Mucosa of rectum (tissue), 2 donors: ENCODE results near the gene RELT.
A peak's percentile ranks its signal among the peaks of the same experiment; 100 is the strongest.

Experiments used
- H3K27ac ChIP-seq, 2 donors: one replicate each; pipeline ENCODE4 v1.7.0; 2013; ENCODE audit warnings: inconsistent platforms in 2 of 2, low read depth in 2 of 2, low read length in 2 of 2
- H3K27me3 ChIP-seq, 2 donors: one replicate each; pipeline ENCODE4 v1.7.0; 2013; ENCODE audit warnings: low read length in 2 of 2; ENCODE audit not compliant: control insufficient read depth in 2 of 2, insufficient read depth in 2 of 2
- H3K36me3 ChIP-seq, 2 donors: one replicate each; pipeline ENCODE4 v1.7.0; 2013; ENCODE audit warnings: low read length in 2 of 2; ENCODE audit not compliant: control insufficient read depth in 2 of 2, insufficient read depth in 2 of 2
- H3K4me1 ChIP-seq, 2 donors: one replicate each; pipeline ENCODE4 v1.7.0; 2013; ENCODE audit warnings: low read length in 2 of 2, mild to moderate bottlenecking in 1 of 2; ENCODE audit not compliant: control insufficient read depth in 2 of 2, insufficient read depth in 2 of 2
- H3K4me3 ChIP-seq, 2 donors: one replicate each; pipeline ENCODE4 v1.7.0; 2013; ENCODE audit warnings: low read length in 2 of 2
- H3K9ac ChIP-seq, 2 donors: one replicate each; pipeline ENCODE4 v1.7.0; 2013; ENCODE audit warnings: low read length in 2 of 2, low read depth in 1 of 2, mild to moderate bottlenecking in 1 of 2
- H3K9me3 ChIP-seq, 2 donors: one replicate each; pipeline ENCODE4 v1.7.0; 2013; ENCODE audit warnings: low read length in 2 of 2; ENCODE audit not compliant: control insufficient read depth in 2 of 2
- donor health status: healthy.
- donor health status: Normal muscosa, but diverticular disease.

The RELT gene

GRCh38 chr11:73383249-73384124, 7.3 kb downstream of the RELT start:
- Histone ChIP-seq H3K27me3 (no peaks in the 10 kb centered on the region), H3K4me3 (no peak overlapping the region), H3K9me3 (no peaks in the 10 kb centered on the region), H3K36me3 (no peaks in the 10 kb centered on the region), H3K9ac (no peak overlapping the region), H3K4me1 (peaks cover 19 to 34% of the 10 kb centered on the region in 2 donors), H3K27ac (peak overlapping the region; percentile 9 to 79)

DNA sequence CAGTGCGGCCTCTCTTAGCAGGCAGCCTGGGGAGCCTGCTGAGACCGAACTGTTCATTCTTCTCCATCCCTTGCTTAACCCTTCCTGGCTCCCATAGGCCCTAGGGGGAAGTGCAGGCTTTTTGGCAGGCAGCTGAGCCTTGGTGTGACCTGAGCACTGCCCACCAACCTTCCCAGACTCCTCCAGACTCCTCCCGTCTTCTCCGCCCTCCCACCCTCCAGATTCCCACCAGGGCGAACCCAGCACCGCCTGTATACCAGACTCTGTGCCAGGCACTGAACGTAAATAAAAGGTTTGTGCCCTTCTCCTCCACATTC, 7.9 kb downstream of the RELT start:
- Histone ChIP-seq H3K27ac (peak overlapping the region in 1 of 2 donors; percentile 79), H3K27me3 (no peaks in the 10 kb centered on the region), H3K9ac (peak overlapping the region in 1 of 2 donors; percentile 2), H3K4me1 (peaks cover 19 to 28% of the 10 kb centered on the region in 2 donors), H3K4me3 (no peak overlapping the region), H3K36me3 (no peaks in the 10 kb centered on the region), H3K9me3 (no peaks in the 10 kb centered on the region)

- Histone ChIP-seq H3K9ac (peak overlapping the region in 1 of 2 donors; percentile 2), H3K4me3 (no peak overlapping the region), H3K27ac (peak overlapping the region; percentile 54 to 79)
Measured at GRCh38 chr11:73384531-73384871, 8.3 kb downstream of the RELT start.

GRCh38 chr11:73384872-73385689, 8.9 kb downstream of the RELT start:
- H3K27me3 ChIP-seq = no peaks in the 10 kb centered on the region
- no peak overlapping the region for H3K4me3 ChIP-seq
- H3K9ac ChIP-seq = no peak overlapping the region
- peaks cover 14 to 21% of the 10 kb centered on the region in 2 donors for H3K4me1 ChIP-seq
- no peaks in the 10 kb centered on the region for H3K9me3 ChIP-seq
- peak overlapping the region; percentile 54 to 79 for H3K27ac ChIP-seq
- H3K36me3 ChIP-seq = no peaks in the 10 kb centered on the region

More at GRCh38 chr11:73384531-73384871, 8.3 kb downstream of the RELT start:
- Histone ChIP-seq H3K9me3 (no peaks in the 10 kb centered on the region), H3K36me3 (no peaks in the 10 kb centered on the region), H3K27me3 (no peaks in the 10 kb centered on the region), H3K4me1 (peaks cover 16 to 25% of the 10 kb centered on the region in 2 donors)

DNA sequence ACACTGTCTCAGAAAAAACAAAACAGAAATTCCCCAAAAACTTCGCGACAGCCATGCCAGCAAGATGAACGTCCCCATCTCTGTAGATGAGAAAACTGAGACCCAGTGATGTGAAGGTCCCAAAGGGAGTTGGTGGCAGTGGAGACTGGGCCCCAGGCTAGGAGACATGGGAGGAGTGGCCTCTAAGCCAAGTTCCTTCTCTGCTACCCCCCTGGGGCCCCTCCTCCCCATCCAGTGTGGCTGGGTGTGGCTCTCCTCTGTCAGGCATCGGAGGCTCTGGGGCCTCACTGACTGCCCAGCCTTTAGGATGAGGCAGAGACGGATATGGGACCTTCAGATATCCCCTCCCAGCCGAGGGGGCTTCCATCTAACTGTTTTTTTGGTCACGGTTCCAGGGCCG, 9.8 kb downstream of the RELT start:
- peak overlapping the region; percentile 7 to 41 for H3K9ac ChIP-seq

GRCh38 chr11:73386546-73386945, 10.3 kb downstream of the RELT start:
- H3K4me3 ChIP-seq = peak overlapping the region in 1 of 2 donors; percentile 20
- peaks cover 14 to 21% of the 10 kb centered on the region in 2 donors for H3K4me1 ChIP-seq
- H3K9ac ChIP-seq = peak overlapping the region; percentile 7 to 32
- H3K36me3 ChIP-seq = no peaks in the 10 kb centered on the region
- peak overlapping the region; percentile 22 to 79 for H3K27ac ChIP-seq
- no peaks in the 10 kb centered on the region for H3K27me3 ChIP-seq
- no peaks in the 10 kb centered on the region for H3K9me3 ChIP-seq

More for the DNA sequence above, 9.8 kb downstream of the RELT start:
- no peaks in the 10 kb centered on the region for H3K9me3 ChIP-seq
- no peak overlapping the region for H3K4me3 ChIP-seq
- peak overlapping the region; percentile 48 to 79 for H3K27ac ChIP-seq
- H3K36me3 ChIP-seq = no peaks in the 10 kb centered on the region
- peaks cover 14 to 21% of the 10 kb centered on the region in 2 donors for H3K4me1 ChIP-seq
- no peaks in the 10 kb centered on the region for H3K27me3 ChIP-seq

DNA sequence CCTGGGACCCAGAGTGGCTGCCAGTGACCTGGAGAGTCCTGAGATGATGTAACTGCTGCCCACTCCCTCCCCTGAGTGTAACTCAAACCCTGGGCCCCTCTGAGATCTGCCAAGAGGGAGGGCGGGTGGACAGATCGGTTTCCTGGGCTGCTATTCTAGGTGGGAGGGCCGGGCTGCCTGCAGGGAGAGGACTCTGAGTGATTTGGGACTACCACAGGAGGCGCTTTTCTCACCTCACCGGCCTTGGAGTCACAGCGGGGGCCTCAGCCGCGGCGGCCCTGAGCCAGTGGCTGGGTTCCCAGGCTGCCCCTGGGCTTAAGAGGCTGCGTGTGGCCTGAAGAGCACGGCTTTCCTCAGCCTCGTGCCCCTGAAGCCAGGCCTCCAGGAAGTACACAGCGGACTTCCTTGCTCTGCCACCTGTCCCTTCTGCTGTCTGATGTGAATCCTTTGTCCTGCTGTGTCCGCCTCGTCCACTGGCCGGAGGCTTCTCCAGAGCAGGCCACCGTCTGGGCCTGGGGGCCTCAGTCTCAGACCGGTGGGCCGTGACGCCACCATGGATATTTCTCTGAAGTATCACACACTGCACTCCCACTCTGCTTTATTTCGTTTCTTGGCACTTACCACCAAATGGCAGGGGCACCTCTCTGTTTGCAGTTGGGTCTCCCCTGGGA, 11.5 kb downstream of the RELT start:
- no peak overlapping the region for H3K4me3 ChIP-seq
- H3K9me3 ChIP-seq = no peaks in the 10 kb centered on the region
- H3K36me3 ChIP-seq = no peaks in the 10 kb centered on the region
- H3K27me3 ChIP-seq = no peaks in the 10 kb centered on the region
- no peak overlapping the region for H3K9ac ChIP-seq
- peaks cover 12 to 17% of the 10 kb centered on the region in 2 donors for H3K4me1 ChIP-seq
- peak overlapping the region in 1 of 2 donors; percentile 43 for H3K27ac ChIP-seq

GRCh38 chr11:73388265-73389133, 12.3 kb downstream of the RELT start:
- H3K9ac ChIP-seq = peak overlapping the region in 1 of 2 donors; percentile 41
- no peaks in the 10 kb centered on the region for H3K9me3 ChIP-seq
- peak overlapping the region in 1 of 2 donors; percentile 43 for H3K27ac ChIP-seq
- H3K27me3 ChIP-seq = no peaks in the 10 kb centered on the region
- no peaks in the 10 kb centered on the region for H3K36me3 ChIP-seq
- peaks cover 10 to 13% of the 10 kb centered on the region in 2 donors for H3K4me1 ChIP-seq
- no peak overlapping the region for H3K4me3 ChIP-seq

- H3K4me3 ChIP-seq = no peak overlapping the region
- H3K9me3 ChIP-seq = no peaks in the 10 kb centered on the region
- H3K36me3 ChIP-seq = peaks cover 0 to 3% of the 10 kb centered on the region in 2 donors
- H3K4me1 ChIP-seq = peaks cover 4 to 7% of the 10 kb centered on the region in 2 donors
- no peak overlapping the region for H3K27ac ChIP-seq
- no peaks in the 10 kb centered on the region for H3K27me3 ChIP-seq
- no peak overlapping the region for H3K9ac ChIP-seq
Measured at GRCh38 chr11:73389134-73389525, 12.9 kb downstream of the RELT start.
